ENCODE measurements around the gene ZRANB1. TPM values are rescaled to one million over a fixed set of nuclear protein-coding genes. Genes with fewer than 3 reads are reported as not detected.

ZRANB1 gene
- total RNA-seq, 1 experiment from 2014 or later, result 22.6 TPM

- BruUV-seq (replicated peaks), result no TSS peak
- Histone ChIP-seq H3K36me3 (ENCODE audit: insufficient read depth, low read length, poor library complexity, severe bottlenecking) (peaks cover 7% of the 10 kb centered on the region), H3K27me3 (replicated peaks; ENCODE audit: insufficient read depth, low read depth, low read length, poor library complexity) (no peaks in the 10 kb centered on the region), H3K4me3 (ENCODE audit: low read depth, low read length, poor library complexity, severe bottlenecking) (no peak overlapping the region), H3K27ac (ENCODE audit: low read depth, low read length, poor library complexity, severe bottlenecking) (no peak overlapping the region), H3K4me1 (ENCODE audit: insufficient read depth, low read length, poor library complexity, severe bottlenecking) (no peaks in the 10 kb centered on the region), H3K9me3 (ENCODE audit: low read depth, low read length, poor library complexity, severe bottlenecking) (no peaks in the 10 kb centered on the region)
- POLR2A ChIA-PET (ENCODE audit: low non-redundant PET), result no interaction called here
- CTCF ChIA-PET, result no interaction called here
- TF ChIP-seq CTCF (conservative IDR thresholded peaks at IDR 0.05; ENCODE audit: low read depth, low read length) (no peak), EZH2 (IDR thresholded peaks at IDR 0.05; ENCODE audit: borderline replicate concordance, low read depth, low read length, poor library complexity, severe bottlenecking) (no peak)
- DNase-seq (ENCODE audit: low spot score), result no peak
- intact Hi-C loops (cut with micrococcal nuclease; ENCODE audit: unreplicated experiment), result no loop called here
Measured at GRCh38 chr10:124966008-124966407, 24.1 kb downstream of the ZRANB1 start.

GRCh38 chr10:124967255-124967654, 25.3 kb downstream of the ZRANB1 start:
- POLR2A ChIA-PET (ENCODE audit: low non-redundant PET), result no interaction called here
- peaks cover 7% of the 10 kb centered on the region for H3K36me3 ChIP-seq (ENCODE audit: insufficient read depth, low read length, poor library complexity, severe bottlenecking)
- no peak for DNase-seq (ENCODE audit: low spot score)
- no peaks in the 10 kb centered on the region for H3K9me3 ChIP-seq (ENCODE audit: low read depth, low read length, poor library complexity, severe bottlenecking)
- no TSS peak for BruUV-seq (replicated peaks)
- H3K27ac ChIP-seq (ENCODE audit: low read depth, low read length, poor library complexity, severe bottlenecking), result no peak overlapping the region
- no peaks in the 10 kb centered on the region for H3K27me3 ChIP-seq (replicated peaks; ENCODE audit: insufficient read depth, low read depth, low read length, poor library complexity)
- CTCF ChIA-PET, result no interaction called here
- no peaks in the 10 kb centered on the region for H3K4me1 ChIP-seq (ENCODE audit: insufficient read depth, low read length, poor library complexity, severe bottlenecking)
- TF ChIP-seq CTCF (conservative IDR thresholded peaks at IDR 0.05; ENCODE audit: low read depth, low read length), result no peak
- no peak for TF ChIP-seq EZH2 (IDR thresholded peaks at IDR 0.05; ENCODE audit: borderline replicate concordance, low read depth, low read length, poor library complexity, severe bottlenecking)
- no peak overlapping the region for H3K4me3 ChIP-seq (ENCODE audit: low read depth, low read length, poor library complexity, severe bottlenecking)
- intact Hi-C loops (cut with micrococcal nuclease; ENCODE audit: unreplicated experiment), result no loop called here

GRCh38 chr10:124971276-124971675, 29.4 kb downstream of the ZRANB1 start:
- peaks cover 14% of the 10 kb centered on the region for H3K36me3 ChIP-seq (ENCODE audit: insufficient read depth, low read length, poor library complexity, severe bottlenecking)
- no peaks in the 10 kb centered on the region for H3K4me1 ChIP-seq (ENCODE audit: insufficient read depth, low read length, poor library complexity, severe bottlenecking)
- no peaks in the 10 kb centered on the region for H3K9me3 ChIP-seq (ENCODE audit: low read depth, low read length, poor library complexity, severe bottlenecking)
- intact Hi-C loops (cut with micrococcal nuclease; ENCODE audit: unreplicated experiment), result no loop called here
- POLR2A ChIA-PET (ENCODE audit: low non-redundant PET), result interaction anchor here (0.6 kb wide), 1 partner anchor 282 kb away, joined by 18 read pairs; no protein-coding TSS in a partner anchor
- BruUV-seq (replicated peaks), result no TSS peak
- no peak overlapping the region for H3K4me3 ChIP-seq (ENCODE audit: low read depth, low read length, poor library complexity, severe bottlenecking)
- DNase-seq (ENCODE audit: low spot score), result no peak
- no peak overlapping the region for H3K27ac ChIP-seq (ENCODE audit: low read depth, low read length, poor library complexity, severe bottlenecking)
- CTCF ChIA-PET, result no interaction called here
- TF ChIP-seq CTCF (conservative IDR thresholded peaks at IDR 0.05; ENCODE audit: low read depth, low read length) (no peak), EZH2 (IDR thresholded peaks at IDR 0.05; ENCODE audit: borderline replicate concordance, low read depth, low read length, poor library complexity, severe bottlenecking) (no peak)
- H3K27me3 ChIP-seq (replicated peaks; ENCODE audit: insufficient read depth, low read depth, low read length, poor library complexity), result no peaks in the 10 kb centered on the region

Data from A673 (cell line).